Activated CD4-positive, alpha-beta T cell treated with anti-CD3 and anti-CD28 coated beads for 24 hours (primary cell): ENCODE results near the gene RIMBP2.

Experiments
- DNase-seq, 2 donors: peaks; one replicate each; pipeline ENCODE4 v3.0.0-alpha.2; 2020; ENCODE audit warnings: low read depth in 2 of 2

Gene RIMBP2

GRCh38 chr12:130508318-130508717 is 207.8 kb downstream of the RIMBP2 start:
- no peak for DNase-seq

GRCh38 chr12:130506844-130507243 is 209.3 kb downstream of the RIMBP2 start:
- DNase-seq: no peak

- DNase-seq: no peak
Measured at GRCh38 chr12:130504840-130505175, 211.3 kb downstream of the RIMBP2 start.

- no peak for DNase-seq
Measured at GRCh38 chr12:130504110-130504839, 211.8 kb downstream of the RIMBP2 start.

GRCh38 chr12:130501821-130502220 is 214.3 kb downstream of the RIMBP2 start:
- no peak for DNase-seq

- DNase-seq: no peak
Measured at GRCh38 chr12:130500835-130501330, 215.2 kb downstream of the RIMBP2 start.

GRCh38 chr12:130499474-130499873 is 216.6 kb downstream of the RIMBP2 start:
- DNase-seq: no peak

- DNase-seq: no peak
Measured at GRCh38 chr12:130498589-130499385, 217.3 kb downstream of the RIMBP2 start.

GRCh38 chr12:130497991-130498390 is 218.1 kb downstream of the RIMBP2 start:
- DNase-seq: no peak

GRCh38 chr12:130497321-130497720 is 218.8 kb downstream of the RIMBP2 start:
- no peak for DNase-seq

GRCh38 chr12:130496516-130497120 is 219.5 kb downstream of the RIMBP2 start:
- DNase-seq: no peak

GRCh38 chr12:130495156-130495555 is 220.9 kb downstream of the RIMBP2 start:
- no peak for DNase-seq

GRCh38 chr12:130494736-130495135 is 221.4 kb downstream of the RIMBP2 start:
- DNase-seq: no peak

GRCh38 chr12:130493951-130494350 is 222.1 kb downstream of the RIMBP2 start:
- DNase-seq: no peak

GRCh38 chr12:130491421-130492357 is 224.4 kb downstream of the RIMBP2 start:
- DNase-seq: no peak

GRCh38 chr12:130490674-130491073 is 225.4 kb downstream of the RIMBP2 start:
- DNase-seq: no peak

GRCh38 chr12:130489293-130489692 is 226.8 kb downstream of the RIMBP2 start:
- no peak for DNase-seq

- DNase-seq: no peak
Measured at GRCh38 chr12:130488358-130488710, 227.8 kb downstream of the RIMBP2 start.

GRCh38 chr12:130487636-130488357 is 228.3 kb downstream of the RIMBP2 start:
- DNase-seq: no peak

- no peak for DNase-seq
Measured at GRCh38 chr12:130486891-130487416, 229.1 kb downstream of the RIMBP2 start.

GRCh38 chr12:130486146-130486435 is 230.0 kb downstream of the RIMBP2 start:
- no peak for DNase-seq
